SU-DHL-6 (cell line): ENCODE measurements around the gene SACS.

Experiments
- EZH2phosphoT487 ChIP-seq: fragments of 200-600 bp; sonication (generic), shearing (Covaris generic); conservative IDR thresholded peaks from 2 replicates; pipeline ENCODE4 v1.6.1; 2018; ENCODE audit warnings: mild to moderate bottlenecking, antibody characterized with exemption, low read length, moderate library complexity, mixed read lengths
- TF ChIP-seq, protein P1 (sequence below): fragments of 200-600 bp; sonication (generic); IDR thresholded peaks from one replicate; pipeline ENCODE4 v1.5.1; 2017; ENCODE audit warnings: antibody characterized with exemption, mild to moderate bottlenecking, low read length, moderate library complexity; ENCODE audit not compliant: insufficient read depth, poor library complexity, severe bottlenecking

DNA sequence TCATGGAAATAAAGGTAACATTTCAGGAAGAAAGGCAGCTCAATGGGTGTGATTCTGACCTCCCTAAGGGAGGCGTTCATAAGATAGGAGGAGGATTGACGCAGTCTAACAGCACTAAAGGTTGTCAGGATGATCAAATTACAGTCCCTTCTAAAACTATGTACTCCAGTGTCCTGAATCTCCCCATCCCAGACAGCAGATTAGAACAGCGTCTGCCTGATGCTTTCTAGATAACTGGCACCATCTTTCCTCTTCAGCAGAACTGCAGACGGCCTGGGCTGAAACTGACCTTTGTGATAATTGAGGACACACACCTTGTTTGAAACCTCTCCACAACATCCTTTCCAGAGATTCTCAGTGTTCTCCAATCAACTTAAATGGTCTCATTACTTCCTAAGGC lies 25.5 kb upstream of the SACS start:
- TF ChIP-seq, protein P1, sequence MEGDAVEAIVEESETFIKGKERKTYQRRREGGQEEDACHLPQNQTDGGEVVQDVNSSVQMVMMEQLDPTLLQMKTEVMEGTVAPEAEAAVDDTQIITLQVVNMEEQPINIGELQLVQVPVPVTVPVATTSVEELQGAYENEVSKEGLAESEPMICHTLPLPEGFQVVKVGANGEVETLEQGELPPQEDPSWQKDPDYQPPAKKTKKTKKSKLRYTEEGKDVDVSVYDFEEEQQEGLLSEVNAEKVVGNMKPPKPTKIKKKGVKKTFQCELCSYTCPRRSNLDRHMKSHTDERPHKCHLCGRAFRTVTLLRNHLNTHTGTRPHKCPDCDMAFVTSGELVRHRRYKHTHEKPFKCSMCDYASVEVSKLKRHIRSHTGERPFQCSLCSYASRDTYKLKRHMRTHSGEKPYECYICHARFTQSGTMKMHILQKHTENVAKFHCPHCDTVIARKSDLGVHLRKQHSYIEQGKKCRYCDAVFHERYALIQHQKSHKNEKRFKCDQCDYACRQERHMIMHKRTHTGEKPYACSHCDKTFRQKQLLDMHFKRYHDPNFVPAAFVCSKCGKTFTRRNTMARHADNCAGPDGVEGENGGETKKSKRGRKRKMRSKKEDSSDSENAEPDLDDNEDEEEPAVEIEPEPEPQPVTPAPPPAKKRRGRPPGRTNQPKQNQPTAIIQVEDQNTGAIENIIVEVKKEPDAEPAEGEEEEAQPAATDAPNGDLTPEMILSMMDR, result no peak
- TF ChIP-seq EZH2phosphoT487, result no peak
